CD14-positive monocyte (primary cell): Measurements from ENCODE around the gene CSTF3. TPM values are rescaled to one million over a fixed set of nuclear protein-coding genes. Genes with fewer than 3 reads are reported as not detected.
A peak's percentile ranks its signal among the peaks of the same experiment; 100 is the strongest.
"Not testable (repeated sequence)": the region's sequence is repeated elsewhere in the genome, so short reads cannot be mapped to it uniquely, and the experiment has no call there.

Source experiments
- DNase-seq, 3 donors: peaks; one replicate each; pipeline ENCODE4 v3.0.0-alpha.2; 2011 to 2022
- H2AFZ ChIP-seq: 2 replicates; pipeline ENCODE4 v1.6.0; 2012; ENCODE audit warnings: mild to moderate bottlenecking, low read depth, low read length, inconsistent platforms; ENCODE audit not compliant: insufficient read depth, poor library complexity, severe bottlenecking
- H3K27ac ChIP-seq, 2 donors: 1 replicate in 1 of 2; 2 replicates in 1 of 2; pipeline ENCODE4 v1.5.1; 2012 to 2013; ENCODE audit warnings: low read length in 2 of 2, control low read depth in 1 of 2, inconsistent platforms in 1 of 2, low read depth in 1 of 2, mild to moderate bottlenecking in 1 of 2
- H3K27me3 ChIP-seq, 2 donors: one replicate each; pipeline versions ENCODE4 v1.6.0 to v1.6.1; 2011 to 2013; ENCODE audit warnings: low read length in 2 of 2; ENCODE audit not compliant: control insufficient read depth in 2 of 2, insufficient read depth in 2 of 2
- H3K36me3 ChIP-seq, 2 donors: replicated peaks in 1 of 2; 1 replicate in 1 of 2; 2 replicates in 1 of 2; pipeline versions ENCODE4 v1.5.1 to v1.6.1; 2012 to 2013; ENCODE audit warnings: low read length in 2 of 2, control low read depth in 1 of 2, inconsistent platforms in 1 of 2, mild to moderate bottlenecking in 1 of 2; ENCODE audit not compliant: insufficient read depth in 2 of 2, control insufficient read depth in 1 of 2
- H3K4me1 ChIP-seq, 2 donors: 1 replicate in 1 of 2; 2 replicates in 1 of 2; pipeline versions ENCODE4 v1.5.1 to v1.6.1; 2012 to 2013; ENCODE audit warnings: low read length in 2 of 2, control low read depth in 1 of 2, inconsistent platforms in 1 of 2, mild to moderate bottlenecking in 1 of 2, moderate library complexity in 1 of 2; ENCODE audit not compliant: insufficient read depth in 2 of 2, control insufficient read depth in 1 of 2
- H3K4me2 ChIP-seq: replicated peaks from 2 replicates; pipeline ENCODE3; 2012; ENCODE audit warnings: low read length, moderate library complexity, mild to moderate bottlenecking; ENCODE audit not compliant: poor library complexity, severe bottlenecking; ENCODE audit errors: extremely low read depth
- H3K4me3 ChIP-seq, 3 experiments: fragments of 200-600 bp in 1 of 3; sonication (generic) in 1 of 3; replicated peaks in 1 of 3; 1 replicate in 2 of 3; 2 replicates in 1 of 3; pipeline ENCODE4 v1.5.1; 2011 to 2013; ENCODE audit warnings: low read length in 3 of 3, mild to moderate bottlenecking in 3 of 3, control low read depth in 2 of 3, low read depth in 2 of 3, inconsistent platforms in 1 of 3, moderate library complexity in 1 of 3
- H3K79me2 ChIP-seq: 2 replicates; pipeline ENCODE4 v1.6.0; 2012; ENCODE audit warnings: mild to moderate bottlenecking, control low read depth, inconsistent platforms, low read length, moderate library complexity; ENCODE audit not compliant: insufficient read depth
- H3K9ac ChIP-seq: 2 replicates; pipeline ENCODE4 v1.6.0; 2017; ENCODE audit warnings: low read length, mild to moderate bottlenecking; ENCODE audit not compliant: insufficient read depth, poor library complexity, severe bottlenecking
- H3K9me3 ChIP-seq, 2 donors: replicated peaks in 1 of 2; 1 replicate in 1 of 2; 2 replicates in 1 of 2; pipeline versions ENCODE4 v1.5.1 to v1.6.1; 2012 to 2013; ENCODE audit warnings: low read length in 2 of 2, control low read depth in 1 of 2; ENCODE audit not compliant: control insufficient read depth in 1 of 2, insufficient read depth in 1 of 2
- H4K20me1 ChIP-seq: 2 replicates; pipeline ENCODE4 v1.6.0; 2012; ENCODE audit warnings: mild to moderate bottlenecking, low read length, control low read depth, moderate library complexity; ENCODE audit not compliant: insufficient read depth
- H3K27ac Mint-ChIP-seq, 7 donors: one replicate each; pipeline ENCODE4 v1.8.0; 2020; ENCODE audit warnings: mild to moderate bottlenecking in 7 of 7, mixed read lengths in 7 of 7, moderate library complexity in 6 of 7, inconsistent platforms in 2 of 7
- H3K27me3 Mint-ChIP-seq, 3 donors: one replicate each; pipeline ENCODE4 v1.8.0; 2021 to 2022; ENCODE audit warnings: low read depth in 3 of 3, mild to moderate bottlenecking in 3 of 3, mixed read lengths in 3 of 3, moderate library complexity in 3 of 3, inconsistent platforms in 1 of 3
- H3K36me3 Mint-ChIP-seq, 2 donors: one replicate each; pipeline ENCODE4 v1.8.0; 2020; ENCODE audit warnings: mixed read lengths in 2 of 2, inconsistent platforms in 1 of 2, mild to moderate bottlenecking in 1 of 2
- H3K4me1 Mint-ChIP-seq: one replicate; pipeline ENCODE4 v1.8.0; 2020; ENCODE audit warnings: mild to moderate bottlenecking, mixed read lengths
- H3K4me3 Mint-ChIP-seq, 2 donors: one replicate each; pipeline ENCODE4 v1.8.0; 2020; ENCODE audit warnings: mild to moderate bottlenecking in 2 of 2, mixed read lengths in 2 of 2, moderate library complexity in 1 of 2
- H3K9me3 Mint-ChIP-seq, 7 donors: one replicate each; pipeline ENCODE4 v1.8.0; 2020 to 2022; ENCODE audit warnings: mixed read lengths in 7 of 7, mild to moderate bottlenecking in 6 of 7, moderate library complexity in 6 of 7, inconsistent platforms in 2 of 7
- whole genome bisulfite sequencing: methylation state at CpG from one replicate; pipeline ENCODE4 v1.1.5; 2013; ENCODE audit warnings: missing lambda C conversion rate; ENCODE audit not compliant: insufficient coverage; 5-methylcytosine and 5-hydroxymethylcytosine counted together
- intact Hi-C, 2 donors: fragments of 100-400 bp; cut with micrococcal nuclease; formaldehyde crosslinking; loops; one replicate each; pipeline versions ENCODE4 v1.15.0 to v1.15.1; 2023
- polyA plus RNA-seq, 3 donors: library from polyadenylated mRNA; depleted of rRNA in 1 of 3; unstranded in 2 of 3; stranded (reverse) in 1 of 3; fragments of 300-500 nt in 2 of 3; fragments of >200 nt in 1 of 3; fragmentation: Illumina TruSeq in 2 of 3; gene quantifications; 1 replicate in 2 of 3; 2 replicates in 1 of 3; pipeline ENCODE4 v1.2.3, GENCODE V29; 2012 to 2021
- TF ChIP-seq, protein P1 (sequence below): fragments of 200-600 bp; IDR thresholded peaks from one replicate; pipeline ENCODE4 v1.8.0; 2022; ENCODE audit warnings: antibody characterized with exemption, mild to moderate bottlenecking

CSTF3 gene
- polyA plus RNA-seq, 3 donors: 6.9 to 12.1 (median 7.1) TPM

DNA sequence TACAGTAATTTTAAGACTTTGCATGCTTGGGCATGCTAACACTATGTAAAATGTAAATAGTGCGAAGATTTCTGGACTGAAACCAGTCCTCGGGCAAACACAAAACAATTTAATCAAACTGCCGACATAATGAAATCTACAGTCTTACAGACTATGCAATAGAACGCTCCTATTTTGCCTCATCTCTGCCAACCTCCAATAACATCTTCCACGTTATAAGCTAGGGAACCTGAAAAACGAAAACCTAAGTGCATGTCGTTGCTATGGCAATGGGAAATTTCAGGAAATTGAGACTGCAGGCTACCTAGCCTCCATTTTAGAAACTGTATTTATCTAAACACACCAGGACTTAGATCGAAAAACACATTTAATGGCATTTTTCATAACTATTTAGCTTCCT lies 1.1 kb downstream of the CSTF3 start:
- peak overlapping the region; percentile 90 for H2AFZ ChIP-seq
- WGBS: 4% methylated on average over 5 of the region's 8 CpGs
- peak overlapping the region; percentile 91 for H3K9ac ChIP-seq
- H3K4me1 ChIP-seq: peaks cover 26 to 37% of the 10 kb centered on the region in 2 donors
- intact Hi-C loops: loop anchor here in 1 of 2 donors (2.0 to 5.0 kb wide), 2 partner anchors 99 to 162 kb away; no protein-coding TSS in a partner anchor
- Mint-ChIP-seq H3K9me3 (peaks cover 0 to 5% (median 0%) of the 10 kb centered on the region in 7 donors), H3K4me3 (peak overlapping the region; percentile 100), H3K36me3 (peaks cover 0 to 4% of the 10 kb centered on the region in 2 donors), H3K27me3 (peaks cover 0 to 4% (median 3%) of the 10 kb centered on the region in 3 donors), H3K27ac (peak overlapping the region; percentile 77 to 100 (median 99)), H3K4me1 (peaks cover 44% of the 10 kb centered on the region)
- H3K27me3 ChIP-seq: no peaks in the 10 kb centered on the region
- TF ChIP-seq, protein P1, sequence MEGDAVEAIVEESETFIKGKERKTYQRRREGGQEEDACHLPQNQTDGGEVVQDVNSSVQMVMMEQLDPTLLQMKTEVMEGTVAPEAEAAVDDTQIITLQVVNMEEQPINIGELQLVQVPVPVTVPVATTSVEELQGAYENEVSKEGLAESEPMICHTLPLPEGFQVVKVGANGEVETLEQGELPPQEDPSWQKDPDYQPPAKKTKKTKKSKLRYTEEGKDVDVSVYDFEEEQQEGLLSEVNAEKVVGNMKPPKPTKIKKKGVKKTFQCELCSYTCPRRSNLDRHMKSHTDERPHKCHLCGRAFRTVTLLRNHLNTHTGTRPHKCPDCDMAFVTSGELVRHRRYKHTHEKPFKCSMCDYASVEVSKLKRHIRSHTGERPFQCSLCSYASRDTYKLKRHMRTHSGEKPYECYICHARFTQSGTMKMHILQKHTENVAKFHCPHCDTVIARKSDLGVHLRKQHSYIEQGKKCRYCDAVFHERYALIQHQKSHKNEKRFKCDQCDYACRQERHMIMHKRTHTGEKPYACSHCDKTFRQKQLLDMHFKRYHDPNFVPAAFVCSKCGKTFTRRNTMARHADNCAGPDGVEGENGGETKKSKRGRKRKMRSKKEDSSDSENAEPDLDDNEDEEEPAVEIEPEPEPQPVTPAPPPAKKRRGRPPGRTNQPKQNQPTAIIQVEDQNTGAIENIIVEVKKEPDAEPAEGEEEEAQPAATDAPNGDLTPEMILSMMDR: no peak
- H4K20me1 ChIP-seq: peaks cover 3% of the 10 kb centered on the region
- DNase-seq: peak; percentile 15 to 69 (median 41)
- peaks cover 96% of the 10 kb centered on the region for H3K79me2 ChIP-seq
- peak overlapping the region; percentile 89 to 100 (median 91) for H3K4me3 ChIP-seq
- no peaks in the 10 kb centered on the region for H3K9me3 ChIP-seq
- peak overlapping the region; percentile 95 for H3K4me2 ChIP-seq
- H3K36me3 ChIP-seq: no peaks in the 10 kb centered on the region
- H3K27ac ChIP-seq: peak overlapping the region in 1 of 2 donors; percentile 93

GRCh38 chr11:33159378-33159867 lies 1.9 kb downstream of the CSTF3 start:
- Histone ChIP-seq H3K4me3 (peak overlapping the region in 1 of 3 experiments; percentile 100), H3K4me2 (peak overlapping the region; percentile 95), H3K79me2 (peaks cover 96% of the 10 kb centered on the region), H3K4me1 (peaks cover 26 to 37% of the 10 kb centered on the region in 2 donors), H3K27ac (peak overlapping the region; percentile 58 to 59)
- H3K4me3 Mint-ChIP-seq, H3K9me3 ChIP-seq, H4K20me1 ChIP-seq, H3K36me3 ChIP-seq, H3K9me3 Mint-ChIP-seq, H2AFZ ChIP-seq, H3K27me3 ChIP-seq, H3K27me3 Mint-ChIP-seq, H3K9ac ChIP-seq, intact Hi-C loops, DNase-seq, H3K36me3 Mint-ChIP-seq: not testable (repeated sequence)
- WGBS: 98% methylated on average over 10 of the region's 20 CpGs
- Mint-ChIP-seq H3K4me1 (peaks cover 44% of the 10 kb centered on the region), H3K27ac (peak overlapping the region; percentile 30 to 99 (median 88))
